ENCODE results near the gene SLC25A15.

SLC25A15 gene

GRCh38 chr13:40789275-40790153 lies at the start of gene SLC25A15:
Gene SLC25A15 (plus strand): TSS chr13:40789611. CDS start chr13:40793227, 3,616 bp downstream.
- no peak for DNase-seq (ENCODE audit: low read depth, low spot score)

GRCh38 chr13:40749327-40749726 lies 40.1 kb upstream of the SLC25A15 start:
- DNase-seq (ENCODE audit: low read depth, low spot score), result no peak

- no peak for DNase-seq (ENCODE audit: low read depth, low spot score)
These were observed 34.2 kb upstream of the SLC25A15 start for GRCh38 chr13:40755082-40755700.

- no peak for DNase-seq (ENCODE audit: low read depth, low spot score)
These were observed 33.4 kb upstream of the SLC25A15 start for GRCh38 chr13:40756042-40756441.

GRCh38 chr13:40758811-40759210 lies 30.6 kb upstream of the SLC25A15 start:
- DNase-seq (ENCODE audit: low read depth, low spot score), result no peak

- DNase-seq (ENCODE audit: low read depth, low spot score), result no peak
These were observed 26.6 kb upstream of the SLC25A15 start for GRCh38 chr13:40762849-40763248.

- no peak for DNase-seq (ENCODE audit: low read depth, low spot score)
These were observed 24.6 kb upstream of the SLC25A15 start for GRCh38 chr13:40764587-40765403.

- DNase-seq (ENCODE audit: low read depth, low spot score), result no peak
These were observed 23.8 kb upstream of the SLC25A15 start for GRCh38 chr13:40765602-40766001.

- no peak for DNase-seq (ENCODE audit: low read depth, low spot score)
These were observed 19.4 kb upstream of the SLC25A15 start for GRCh38 chr13:40769970-40770369.

GRCh38 chr13:40770609-40770933 lies 18.8 kb upstream of the SLC25A15 start:
- no peak for DNase-seq (ENCODE audit: low read depth, low spot score)

GRCh38 chr13:40770934-40771618 lies 18.3 kb upstream of the SLC25A15 start, which contains the start of gene MRPS31:
Gene MRPS31 (minus strand): TSS chr13:40771190. CDS start chr13:40771136, 54 bp downstream.
- DNase-seq (ENCODE audit: low read depth, low spot score), result peak; percentile 81

- DNase-seq (ENCODE audit: low read depth, low spot score), result no peak
These were observed 16.5 kb upstream of the SLC25A15 start for GRCh38 chr13:40772765-40773473.

- DNase-seq (ENCODE audit: low read depth, low spot score), result no peak
These were observed 14.7 kb upstream of the SLC25A15 start for GRCh38 chr13:40774672-40775071.

GRCh38 chr13:40776232-40776631 lies 13.2 kb upstream of the SLC25A15 start:
- DNase-seq (ENCODE audit: low read depth, low spot score), result no peak

- DNase-seq (ENCODE audit: low read depth, low spot score), result no peak
These were observed 12.7 kb upstream of the SLC25A15 start for GRCh38 chr13:40776681-40777165.

- no peak for DNase-seq (ENCODE audit: low read depth, low spot score)
These were observed 12.1 kb upstream of the SLC25A15 start for GRCh38 chr13:40777166-40777808.

GRCh38 chr13:40777809-40778175 lies 11.6 kb upstream of the SLC25A15 start:
- DNase-seq (ENCODE audit: low read depth, low spot score), result no peak

- no peak for DNase-seq (ENCODE audit: low read depth, low spot score)
These were observed 10.4 kb upstream of the SLC25A15 start for GRCh38 chr13:40779049-40779448.

- DNase-seq (ENCODE audit: low read depth, low spot score), result no peak
These were observed 9.6 kb upstream of the SLC25A15 start for GRCh38 chr13:40779796-40780285.

- no peak for DNase-seq (ENCODE audit: low read depth, low spot score)
These were observed 8.5 kb upstream of the SLC25A15 start for GRCh38 chr13:40780822-40781401.

Measured in brain pericyte (primary cell).